ENCODE results near the gene FLT3LG. TPM values are rescaled to one million over a fixed set of nuclear protein-coding genes. Genes with fewer than 3 reads are reported as not detected.

FLT3LG gene
- total RNA-seq, 2 experiments from 2014 or later = 187 to 197 TPM

DNA sequence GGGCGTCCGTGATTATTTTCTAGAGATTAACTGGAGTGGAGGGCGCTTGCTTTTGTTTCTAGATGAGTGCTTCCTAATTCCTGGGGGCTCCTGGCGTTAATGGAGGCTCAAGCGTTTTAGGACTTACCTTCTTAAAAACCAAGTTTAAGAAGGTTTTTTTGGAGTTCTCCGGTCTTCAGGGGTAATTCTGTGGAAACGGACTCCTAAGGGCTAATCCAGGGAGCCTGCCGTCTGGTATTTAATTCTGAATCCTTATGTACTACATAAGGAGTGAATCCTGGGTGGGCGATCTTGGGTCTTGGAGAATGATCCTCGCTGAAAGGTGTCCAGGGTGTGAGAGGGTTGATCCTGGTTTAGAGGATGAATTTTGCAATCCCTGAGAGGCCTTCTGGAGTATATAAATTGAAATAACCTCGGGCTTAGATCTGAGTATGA, 22.6 kb downstream of the FLT3LG start:
- Mint-ChIP-seq H3K27ac (peak overlapping the region; percentile 99), H3K9me3 (no peaks in the 10 kb centered on the region), H3K4me3 (peak overlapping the region; percentile 98), H3K36me3 (ENCODE audit: low read depth) (peaks cover 62% of the 10 kb centered on the region), H3K4me1 (peaks cover 67% of the 10 kb centered on the region), H3K27me3 (no peaks in the 10 kb centered on the region)
- DNase-seq = no peak
- POLR2A ChIA-PET = interaction anchor here (0.5 to 3.6 kb wide), 14 partner anchors 20 to 380 kb away, joined by 3 to 27 read pairs (median 4); partner anchors contain the start of genes ALDH16A1, FLT3LG, PIH1D1 and RRAS
- CTCF ChIA-PET = interaction anchor here (1.0 to 2.3 kb wide), 7 partner anchors 9 to 180 kb away, joined by 3 to 8 read pairs (median 4); partner anchors contain the start of genes FLT3LG and RPL13A

DNA sequence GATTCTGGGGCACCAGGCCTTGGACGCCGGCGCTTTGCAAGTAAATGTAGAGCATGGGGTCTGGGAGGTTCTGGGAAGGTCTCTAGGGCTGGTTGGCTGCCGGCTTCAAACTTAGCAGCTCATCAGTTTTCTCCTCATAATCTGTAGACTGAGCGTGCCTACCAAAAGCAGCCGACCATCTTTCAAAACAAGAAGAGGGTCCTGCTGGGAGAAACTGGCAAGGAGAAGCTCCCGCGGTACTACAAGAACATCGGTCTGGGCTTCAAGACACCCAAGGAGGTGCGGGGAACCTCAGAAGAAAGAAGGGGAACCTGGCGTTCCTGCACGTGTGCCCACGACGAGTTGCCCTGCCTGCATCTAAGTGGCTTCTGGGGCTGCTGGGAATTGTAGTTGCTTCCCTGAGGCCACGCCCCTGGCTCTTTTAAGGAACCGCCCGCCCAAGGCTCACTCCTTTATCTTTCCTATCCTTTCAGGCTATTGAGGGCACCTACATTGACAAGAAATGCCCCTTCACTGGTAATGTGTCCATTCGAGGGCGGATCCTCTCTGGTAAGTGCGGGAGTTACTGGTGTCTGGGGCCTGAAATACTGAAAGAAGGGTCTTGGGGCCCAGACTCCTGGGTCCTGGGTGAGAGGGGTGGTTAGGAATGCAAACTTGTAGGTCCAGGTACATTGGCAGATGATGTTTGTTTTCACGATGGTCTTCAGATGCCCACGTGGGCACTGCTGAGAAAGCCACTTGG, 23.2 kb downstream of the FLT3LG start:
- peaks cover 67% of the 10 kb centered on the region for H3K4me1 Mint-ChIP-seq
- ChIA-PET CTCF (interaction anchor here (1.0 to 2.3 kb wide), 6 partner anchors 9 to 52 kb away, joined by 3 to 8 read pairs (median 4); partner anchors contain the start of genes FLT3LG and RPL13A), POLR2A (interaction anchor here (0.5 to 3.6 kb wide), 10 partner anchors 24 to 167 kb away, joined by 3 to 27 read pairs (median 4); partner anchors contain the start of genes ALDH16A1, FLT3LG, PIH1D1 and RRAS)

DNA sequence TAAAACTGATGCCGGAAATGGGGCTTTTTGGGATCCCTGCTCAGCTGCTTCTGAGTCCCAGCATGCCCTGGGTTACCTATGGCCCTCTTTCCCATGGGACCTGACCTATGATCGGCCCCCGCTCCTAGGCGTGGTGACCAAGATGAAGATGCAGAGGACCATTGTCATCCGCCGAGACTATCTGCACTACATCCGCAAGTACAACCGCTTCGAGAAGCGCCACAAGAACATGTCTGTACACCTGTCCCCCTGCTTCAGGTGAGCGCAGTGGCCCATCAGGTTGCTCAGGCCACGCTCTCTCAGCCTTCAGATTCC, 23.7 kb downstream of the FLT3LG start:
- ChIA-PET CTCF (interaction anchor here (1.6 kb wide), 1 partner anchor 10 kb away, joined by 4 read pairs; the partner anchor contains the start of gene RPL13A), POLR2A (interaction anchor here (1.1 to 2.8 kb wide), 3 partner anchors 24 to 167 kb away, joined by 3 to 7 read pairs (median 6); partner anchors contain the start of gene FLT3LG)
- Mint-ChIP-seq H3K4me3 (peak overlapping the region; percentile 98), H3K27me3 (no peaks in the 10 kb centered on the region), H3K36me3 (ENCODE audit: low read depth) (peaks cover 51% of the 10 kb centered on the region), H3K4me1 (peaks cover 67% of the 10 kb centered on the region), H3K27ac (peak overlapping the region; percentile 99), H3K9me3 (no peaks in the 10 kb centered on the region)
- DNase-seq = no peak

More for the DNA sequence above, 23.2 kb downstream of the FLT3LG start:
- peak overlapping the region; percentile 98 for H3K4me3 Mint-ChIP-seq
- H3K9me3 Mint-ChIP-seq = no peaks in the 10 kb centered on the region
- no peaks in the 10 kb centered on the region for H3K27me3 Mint-ChIP-seq
- H3K36me3 Mint-ChIP-seq (ENCODE audit: low read depth) = peaks cover 56% of the 10 kb centered on the region
- H3K27ac Mint-ChIP-seq = peak overlapping the region; percentile 99
- DNase-seq = peak; percentile 84

DNA sequence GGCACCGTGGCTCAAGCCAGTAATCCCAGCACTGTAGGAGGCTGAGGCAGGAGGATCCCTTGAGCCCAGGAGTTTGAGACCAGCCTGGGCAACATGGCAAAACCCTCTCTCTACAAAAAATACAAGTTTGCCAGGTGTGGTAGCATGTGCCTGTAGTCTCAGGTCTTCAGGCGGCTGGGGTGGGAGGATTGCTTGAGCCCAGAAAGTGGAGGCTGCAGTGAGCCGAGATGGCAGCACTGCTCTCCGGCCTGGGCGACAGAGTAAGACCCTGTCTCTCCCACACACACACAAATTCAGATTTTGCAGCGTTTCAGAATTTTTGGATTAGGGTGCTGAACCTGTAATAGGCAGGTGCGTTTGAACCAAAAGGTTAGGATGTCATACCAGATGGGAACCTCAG, 24.5 kb downstream of the FLT3LG start:
- H3K36me3 Mint-ChIP-seq (ENCODE audit: low read depth) = peaks cover 43% of the 10 kb centered on the region

DNA sequence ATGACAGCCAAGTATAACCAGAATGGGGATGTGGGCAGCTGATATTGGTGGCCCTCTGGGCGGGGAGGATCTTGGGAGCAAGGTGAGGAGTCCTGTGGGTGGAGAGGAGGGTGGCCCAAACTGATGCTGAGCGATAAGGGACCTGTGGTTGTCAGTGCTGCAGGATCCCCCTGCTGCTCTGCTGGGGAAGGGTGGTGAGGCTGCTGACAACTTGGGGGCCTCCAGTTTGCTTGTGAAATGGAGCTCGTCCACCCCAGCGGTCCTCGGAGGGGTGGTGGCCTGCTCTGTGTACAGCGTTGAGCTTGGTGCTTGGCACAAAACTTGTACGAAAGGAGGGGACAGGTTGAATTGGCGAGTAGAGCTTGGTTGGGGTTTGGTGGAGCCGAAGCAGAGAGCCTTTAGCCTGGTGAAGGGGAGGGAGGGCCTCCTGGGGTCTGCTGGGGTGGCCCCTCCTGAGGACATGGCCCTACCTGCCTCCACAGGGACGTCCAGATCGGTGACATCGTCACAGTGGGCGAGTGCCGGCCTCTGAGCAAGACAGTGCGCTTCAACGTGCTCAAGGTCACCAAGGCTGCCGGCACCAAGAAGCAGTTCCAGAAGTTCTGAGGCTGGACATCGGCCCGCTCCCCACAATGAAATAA, 25.1 kb downstream of the FLT3LG start:
- CTCF ChIA-PET = interaction anchor here (0.7 to 1.7 kb wide), 6 partner anchors 8 to 50 kb away, joined by 3 to 7 read pairs (median 3); partner anchors contain the start of genes ALDH16A1 and RPL13A
- POLR2A ChIA-PET = interaction anchor here (0.6 to 2.8 kb wide), 11 partner anchors 29 to 539 kb away, joined by 3 to 7 read pairs (median 3); partner anchors contain the start of genes AKT1S1, PTH2 and TBC1D17
- H3K4me3 Mint-ChIP-seq = peak overlapping the region; percentile 98
- no peaks in the 10 kb centered on the region for H3K9me3 Mint-ChIP-seq
- peaks cover 42% of the 10 kb centered on the region for H3K36me3 Mint-ChIP-seq (ENCODE audit: low read depth)
- H3K4me1 Mint-ChIP-seq = peaks cover 65% of the 10 kb centered on the region
- no peaks in the 10 kb centered on the region for H3K27me3 Mint-ChIP-seq
- peak; percentile 72 for DNase-seq
- H3K27ac Mint-ChIP-seq = peak overlapping the region; percentile 99

More for the DNA sequence above, 24.5 kb downstream of the FLT3LG start:
- Mint-ChIP-seq H3K4me1 (peaks cover 67% of the 10 kb centered on the region), H3K27ac (peak overlapping the region; percentile 99), H3K27me3 (no peaks in the 10 kb centered on the region), H3K4me3 (peak overlapping the region; percentile 98), H3K9me3 (no peaks in the 10 kb centered on the region)
- POLR2A ChIA-PET = interaction anchor here (0.7 to 2.8 kb wide), 7 partner anchors 29 to 219 kb away, joined by 3 to 7 read pairs (median 3); partner anchors contain the start of gene PTH2
- CTCF ChIA-PET = interaction anchor here (0.7 to 1.7 kb wide), 5 partner anchors 8 to 48 kb away, joined by 3 to 7 read pairs (median 3); partner anchors contain the start of genes ALDH16A1 and RPL13A
- no peak for DNase-seq

DNA sequence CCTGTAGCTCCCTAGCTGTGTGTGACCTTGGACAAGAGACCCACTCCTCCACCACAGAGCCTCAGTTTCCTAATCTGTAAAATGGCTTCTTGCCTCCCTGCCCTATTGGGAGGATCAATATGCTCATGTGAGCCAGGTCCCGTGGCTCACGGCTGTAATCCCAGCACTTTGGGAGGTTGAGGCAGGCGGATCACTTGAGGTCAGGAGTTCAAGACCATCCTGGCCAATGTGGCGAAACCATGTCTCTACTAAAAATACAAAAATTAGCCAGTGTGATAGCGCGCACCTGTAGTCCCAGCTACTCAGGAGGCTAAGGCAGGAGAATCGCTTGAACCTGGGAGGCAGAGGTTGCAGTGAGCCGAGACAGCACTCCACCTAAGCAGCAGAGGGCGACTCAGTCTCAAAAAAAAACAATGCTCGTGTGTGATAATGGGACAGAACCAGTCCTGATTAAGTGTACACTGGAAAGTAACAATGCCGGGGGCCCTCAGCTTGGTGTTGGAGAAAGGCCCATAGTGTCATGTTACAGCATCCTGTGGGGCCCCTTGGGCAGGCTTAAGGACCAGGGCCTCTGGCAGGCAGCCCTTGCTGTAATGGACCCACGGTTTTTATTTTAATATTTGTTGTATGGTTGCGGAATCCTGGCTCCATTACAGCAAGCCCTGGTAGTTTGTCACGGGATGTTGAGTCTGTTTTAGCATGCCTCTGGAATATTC, 29.0 kb downstream of the FLT3LG start:
- Mint-ChIP-seq H3K27ac (peak overlapping the region; percentile 81), H3K9me3 (no peaks in the 10 kb centered on the region), H3K4me3 (no peak overlapping the region), H3K27me3 (no peaks in the 10 kb centered on the region), H3K4me1 (peaks cover 51% of the 10 kb centered on the region), H3K36me3 (ENCODE audit: low read depth) (peaks cover 25% of the 10 kb centered on the region)
- ChIA-PET POLR2A (interaction anchor here (0.6 to 2.3 kb wide), 13 partner anchors 13 to 831 kb away, joined by 3 to 12 read pairs (median 5); partner anchors contain the start of genes PRMT1 and RPL13A), CTCF (interaction anchor here (0.6 to 10.8 kb wide), 16 partner anchors 27 to 195 kb away, joined by 3 to 255 read pairs (median 4); partner anchors contain the start of gene PRMT1)
- peak; percentile 63 for DNase-seq

DNA sequence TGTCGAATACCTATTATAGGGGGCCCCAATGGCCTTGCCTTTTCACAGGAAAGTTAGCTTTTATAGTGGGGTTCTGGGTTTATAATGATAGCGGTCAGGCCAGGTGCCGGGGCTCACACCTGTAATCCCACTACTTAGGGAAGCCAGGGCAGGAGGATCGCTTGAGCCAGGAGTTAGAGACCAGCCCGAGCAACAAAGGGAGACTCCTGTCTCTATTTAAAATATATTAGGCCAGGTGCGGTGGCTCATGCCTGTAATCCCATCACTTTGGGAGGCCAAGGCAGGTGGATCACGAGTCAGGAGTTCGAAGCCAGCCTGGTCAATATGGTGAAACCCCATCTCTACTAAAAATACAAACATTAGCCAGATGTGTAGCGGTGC, 29.6 kb downstream of the FLT3LG start:
- Mint-ChIP-seq H3K27me3 (no peaks in the 10 kb centered on the region), H3K4me3 (no peak overlapping the region), H3K27ac (no peak overlapping the region), H3K9me3 (no peaks in the 10 kb centered on the region), H3K4me1 (peaks cover 46% of the 10 kb centered on the region), H3K36me3 (ENCODE audit: low read depth) (peaks cover 20% of the 10 kb centered on the region)
- CTCF ChIA-PET = interaction anchor here (0.6 to 10.8 kb wide), 11 partner anchors 27 to 194 kb away, joined by 3 to 255 read pairs (median 4); partner anchors contain the start of gene PRMT1
- POLR2A ChIA-PET = interaction anchor here (0.6 to 2.3 kb wide), 11 partner anchors 16 to 830 kb away, joined by 3 to 12 read pairs (median 5); partner anchors contain the start of genes PRMT1 and RPL13A
- DNase-seq = no peak

DNA sequence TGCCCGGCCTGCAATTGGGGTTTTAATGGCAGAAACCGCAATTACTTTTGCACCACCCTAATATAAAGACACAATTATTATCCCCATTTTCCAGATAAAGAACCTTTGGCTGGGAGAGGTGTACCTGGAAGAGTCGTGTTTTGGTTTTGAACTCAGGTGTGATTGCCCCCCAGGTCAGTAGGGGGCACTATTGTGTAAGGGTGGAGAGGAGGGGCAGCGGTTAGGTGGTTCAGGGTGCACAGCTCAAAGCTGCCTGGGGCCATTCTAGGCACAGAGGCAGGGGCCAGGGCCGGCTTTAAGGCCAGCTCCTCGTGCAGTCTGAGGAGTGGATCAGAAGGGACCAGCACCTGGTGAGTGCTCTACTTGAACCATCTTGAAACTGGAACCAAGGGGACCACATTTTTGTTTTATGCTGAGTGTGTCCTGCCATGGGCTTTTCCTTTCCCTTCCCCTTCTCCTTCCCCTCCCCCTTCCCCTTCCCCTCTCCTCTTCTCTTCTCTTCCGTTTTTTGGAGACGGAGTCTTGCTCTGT, 32.6 kb downstream of the FLT3LG start:
- peak; percentile 85 for DNase-seq
- Mint-ChIP-seq H3K4me3 (no peak overlapping the region), H3K36me3 (ENCODE audit: low read depth) (no peaks in the 10 kb centered on the region), H3K4me1 (peaks cover 33% of the 10 kb centered on the region), H3K27ac (no peak overlapping the region), H3K9me3 (no peaks in the 10 kb centered on the region), H3K27me3 (no peaks in the 10 kb centered on the region)
- CTCF ChIA-PET = interaction anchor here (0.6 to 10.8 kb wide), 17 partner anchors 13 to 171 kb away, joined by 3 to 255 read pairs (median 4); partner anchors contain the start of genes PRMT1, RCN3 and RRAS
- POLR2A ChIA-PET = interaction anchor here (0.9 to 1.6 kb wide), 7 partner anchors 14 to 73 kb away, joined by 3 to 18 read pairs (median 4); partner anchors contain the start of gene NOSIP

DNA sequence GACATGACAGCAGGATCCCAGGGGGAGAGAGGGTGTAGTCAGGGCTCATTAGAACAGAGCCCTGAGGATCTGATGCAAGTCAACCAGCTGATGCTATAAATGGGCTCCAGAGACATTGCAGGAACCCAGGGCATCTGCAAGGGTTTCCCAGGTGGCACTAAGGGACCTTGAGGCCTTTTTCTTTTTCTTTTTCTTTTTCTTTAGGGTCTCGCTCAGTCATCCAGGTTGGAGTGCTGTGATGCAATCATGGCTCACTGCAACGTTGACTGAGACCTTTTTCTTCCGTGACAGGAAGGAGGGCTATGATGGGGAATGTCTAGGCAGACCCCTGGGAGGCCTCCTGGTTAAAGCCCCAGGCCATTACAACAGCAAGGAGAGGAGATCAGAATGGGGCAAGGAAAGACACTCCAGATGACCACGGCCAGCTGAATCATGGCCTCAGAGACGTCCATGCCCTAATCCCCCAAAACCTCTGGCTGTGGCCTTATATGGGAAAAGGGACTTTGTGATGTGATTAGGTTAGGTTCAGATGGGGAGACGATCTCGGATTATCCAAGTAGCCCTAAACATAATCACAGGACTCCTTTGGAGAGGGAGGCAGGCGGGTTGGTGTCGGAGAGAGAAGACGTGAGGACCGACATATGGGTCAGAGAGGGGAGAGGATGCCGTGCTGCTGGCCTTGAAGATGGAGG, 33.9 kb downstream of the FLT3LG start:
- peaks cover 29% of the 10 kb centered on the region for H3K4me1 Mint-ChIP-seq
- H3K27me3 Mint-ChIP-seq = no peaks in the 10 kb centered on the region
- H3K4me3 Mint-ChIP-seq = no peak overlapping the region
- POLR2A ChIA-PET = interaction anchor here (1.1 to 1.8 kb wide), 2 partner anchors 58 to 71 kb away, joined by 3 to 4 read pairs; no protein-coding TSS in a partner anchor
- no peaks in the 10 kb centered on the region for H3K36me3 Mint-ChIP-seq (ENCODE audit: low read depth)
- no peaks in the 10 kb centered on the region for H3K9me3 Mint-ChIP-seq
- CTCF ChIA-PET = interaction anchor here (1.0 to 10.8 kb wide), 8 partner anchors 27 to 177 kb away, joined by 3 to 255 read pairs (median 6); no protein-coding TSS in a partner anchor
- no peak overlapping the region for H3K27ac Mint-ChIP-seq
- no peak for DNase-seq

DNA sequence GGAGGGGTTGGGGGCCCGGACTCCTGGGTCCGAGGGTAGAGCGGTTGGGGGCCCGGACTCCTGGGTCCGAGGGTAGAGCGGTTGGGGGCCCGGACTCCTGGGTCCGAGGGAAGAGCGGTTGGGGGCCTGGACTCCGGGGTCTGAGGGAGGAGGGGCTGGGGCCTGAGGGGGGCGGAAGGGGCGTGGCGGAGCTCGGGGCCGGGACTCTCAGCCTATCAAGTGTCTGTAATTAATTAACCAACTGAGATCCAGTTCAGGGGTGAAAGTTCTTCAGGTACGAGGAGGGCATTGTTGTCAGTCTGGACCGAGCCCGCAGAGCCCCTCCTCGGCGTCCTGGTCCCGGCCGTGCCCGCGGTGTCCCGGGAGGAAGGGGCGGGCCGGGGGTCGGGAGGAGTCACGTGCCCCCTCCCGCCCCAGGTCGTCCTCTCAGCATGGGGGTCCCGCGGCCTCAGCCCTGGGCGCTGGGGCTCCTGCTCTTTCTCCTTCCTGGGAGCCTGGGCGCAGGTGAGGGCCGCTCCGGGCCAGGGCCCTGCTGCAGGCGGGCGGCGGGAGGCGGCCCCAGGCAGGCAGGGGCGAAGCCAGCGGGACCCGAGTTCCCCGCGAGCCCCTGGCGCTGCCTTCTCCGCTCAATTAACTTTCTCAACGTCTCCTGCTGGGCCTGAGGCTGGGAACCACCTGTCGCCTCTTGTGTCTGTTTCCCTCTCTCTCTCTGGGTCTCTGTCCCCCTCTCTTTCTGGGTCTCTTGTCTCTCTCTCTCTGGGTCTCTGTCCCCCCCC, 39.1 kb downstream of the FLT3LG start:
- no peak for DNase-seq
- Mint-ChIP-seq H3K27me3 (no peaks in the 10 kb centered on the region), H3K4me1 (peaks cover 25% of the 10 kb centered on the region), H3K9me3 (no peaks in the 10 kb centered on the region), H3K27ac (peak overlapping the region; percentile 62), H3K4me3 (peak overlapping the region; percentile 69), H3K36me3 (ENCODE audit: low read depth) (no peaks in the 10 kb centered on the region)
- ChIA-PET POLR2A (interaction anchor here (0.5 to 1.7 kb wide), 4 partner anchors 12 to 56 kb away, joined by 3 to 5 read pairs (median 3); no protein-coding TSS in a partner anchor), CTCF (interaction anchor here (0.6 to 3.1 kb wide), 3 partner anchors 34 to 1744 kb away, joined by 3 to 17 read pairs (median 14); no protein-coding TSS in a partner anchor)
